Mesendoderm (in vitro differentiated cells): ENCODE results near the gene CNGB1.

Experiments used
- DNase-seq: peaks from one replicate; pipeline ENCODE4 v3.0.0; 2013
- H2AK5ac ChIP-seq: 2 replicates; pipeline ENCODE4 v1.6.1; 2013; ENCODE audit warnings: low read length, inconsistent platforms
- H2BK120ac ChIP-seq: 2 replicates; pipeline ENCODE4 v1.6.1; 2013; ENCODE audit warnings: low read depth, mild to moderate bottlenecking, low read length, moderate library complexity, mixed read lengths
- H2BK15ac ChIP-seq: replicated peaks from 2 replicates; pipeline ENCODE4 v1.6.1; 2013; ENCODE audit warnings: low read depth, mild to moderate bottlenecking, moderate library complexity
- H2BK5ac ChIP-seq: 2 replicates; pipeline ENCODE4 v1.6.1; 2013; ENCODE audit warnings: low read length, inconsistent platforms
- H3K18ac ChIP-seq: 2 replicates; pipeline ENCODE4 v1.6.1; 2013; ENCODE audit warnings: mild to moderate bottlenecking, low read length, mixed read lengths
- H3K23ac ChIP-seq: one replicate; pipeline ENCODE4 v1.6.1; 2013; ENCODE audit warnings: low read length
- H3K27ac ChIP-seq: 2 replicates; pipeline ENCODE4 v1.5.1; 2013; ENCODE audit warnings: low read depth, mild to moderate bottlenecking, inconsistent platforms, low read length, moderate library complexity
- H3K27me3 ChIP-seq: 2 replicates; pipeline ENCODE4 v1.6.1; 2013; ENCODE audit warnings: low read length, control low read depth, mild to moderate bottlenecking, inconsistent platforms; ENCODE audit not compliant: insufficient read depth, poor library complexity
- H3K36me3 ChIP-seq: 2 replicates; pipeline ENCODE4 v1.6.1; 2013; ENCODE audit warnings: low read length, inconsistent platforms; ENCODE audit not compliant: control insufficient read depth, insufficient read depth
- H3K4ac ChIP-seq: one replicate; pipeline ENCODE4 v1.6.1; 2013; ENCODE audit warnings: low read depth, mild to moderate bottlenecking, low read length, moderate library complexity
- H3K4me1 ChIP-seq: 2 replicates; pipeline ENCODE4 v1.6.1; 2013; ENCODE audit warnings: low read depth, low read length, inconsistent platforms; ENCODE audit not compliant: control insufficient read depth
- H3K4me2 ChIP-seq: 2 replicates; pipeline ENCODE4 v1.6.1; 2013; ENCODE audit warnings: low read length
- H3K4me3 ChIP-seq: 2 replicates; pipeline ENCODE4 v1.5.1; 2013; ENCODE audit warnings: mild to moderate bottlenecking, low read length
- H3K56ac ChIP-seq: one replicate; pipeline ENCODE4 v1.6.1; 2013; ENCODE audit warnings: low read length
- H3K79me1 ChIP-seq: 2 replicates; pipeline ENCODE4 v1.6.1; 2013; ENCODE audit warnings: low read length, inconsistent platforms
- H3K79me2 ChIP-seq: 2 replicates; pipeline ENCODE4 v1.6.1; 2013; ENCODE audit warnings: mild to moderate bottlenecking, low read length; ENCODE audit not compliant: control insufficient read depth, insufficient read depth
- H3K9ac ChIP-seq: 2 replicates; pipeline ENCODE4 v1.6.1; 2013; ENCODE audit warnings: low read length, inconsistent platforms
- H4K5ac ChIP-seq: one replicate; pipeline ENCODE4 v1.6.1; 2013; ENCODE audit warnings: low read length
- H4K8ac ChIP-seq: one replicate; pipeline ENCODE4 v1.6.1; 2013; ENCODE audit warnings: low read depth, mild to moderate bottlenecking, control low read depth, low read length, moderate library complexity
- WGBS: extraction: QIAGEN DNeasy Blood & Tissue Kit; methylation state at CpG from one replicate; pipeline ENCODE4 v1.1.7; 2013; ENCODE audit warnings: low lambda C conversion rate, missing lambda C conversion rate; ENCODE audit not compliant: insufficient coverage; ENCODE audit errors: extremely low coverage; 5-methylcytosine and 5-hydroxymethylcytosine counted together

The CNGB1 gene

DNA sequence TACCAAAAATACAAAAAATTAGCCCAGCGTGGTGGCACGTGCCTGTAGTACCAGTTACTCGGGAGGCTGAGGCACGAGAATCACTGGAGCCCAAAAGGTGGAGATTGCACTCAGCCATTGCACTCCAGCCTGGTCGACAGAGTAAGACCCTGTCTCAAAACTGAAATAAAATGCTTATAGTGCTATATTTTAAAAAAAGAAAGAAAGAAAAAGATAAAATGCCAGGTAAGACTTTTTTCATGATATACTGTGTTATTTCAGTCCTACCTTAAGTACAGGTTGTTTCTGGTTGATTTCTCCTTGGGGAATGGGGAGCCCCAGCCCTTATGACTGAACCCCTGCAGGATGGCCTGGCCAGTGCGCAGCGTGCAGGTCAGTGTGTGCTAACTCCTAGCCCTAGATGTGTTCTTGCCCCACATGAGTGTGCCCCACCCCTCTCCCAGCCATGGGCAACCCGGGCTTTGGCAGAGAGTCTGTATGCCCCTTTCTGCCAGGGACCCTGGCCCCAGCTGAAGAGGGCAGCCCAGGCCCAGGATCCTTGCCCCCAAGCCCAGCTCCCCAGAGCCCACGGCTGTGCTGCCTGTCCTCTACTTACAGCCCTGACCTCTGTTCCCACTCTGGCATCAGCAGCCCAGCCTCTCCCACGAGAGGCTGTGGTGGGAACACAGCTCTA, 1.3 kb downstream of the CNGB1 start:
- H3K23ac ChIP-seq: no peak overlapping the region
- no CpG with 5 or more reads among the region's 10 CpGs for WGBS

DNA sequence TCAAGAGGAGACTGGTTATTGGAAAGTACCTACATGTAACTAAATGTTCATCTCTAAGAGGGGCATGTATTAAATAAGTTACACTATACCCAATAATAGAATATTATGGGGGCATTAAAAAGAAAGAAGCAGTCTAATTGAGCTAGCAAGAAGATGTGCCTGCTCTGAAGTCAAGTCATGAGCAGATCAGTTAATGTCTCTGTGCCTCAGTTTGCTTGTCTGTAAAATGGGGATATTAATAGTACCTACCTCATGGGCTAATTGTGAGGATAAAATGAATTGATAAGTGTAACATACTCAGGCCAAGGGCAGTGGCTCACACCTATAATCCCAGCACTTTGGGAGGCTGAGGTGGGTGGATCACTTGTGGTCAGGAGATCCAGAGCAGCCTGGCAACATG, 3.0 kb downstream of the CNGB1 start:
- H3K36me3 ChIP-seq: no peaks in the 10 kb centered on the region
- no peaks in the 10 kb centered on the region for H3K79me2 ChIP-seq
- no peak for DNase-seq
- no peak overlapping the region for H3K56ac ChIP-seq
- no peak overlapping the region for H3K27ac ChIP-seq
- H3K23ac ChIP-seq: no peak overlapping the region
- no peak overlapping the region for H4K5ac ChIP-seq
- no peak overlapping the region for H3K4ac ChIP-seq
- no peaks in the 10 kb centered on the region for H3K27me3 ChIP-seq
- H2AK5ac ChIP-seq: no peak overlapping the region
- no peak overlapping the region for H3K4me2 ChIP-seq
- H2BK5ac ChIP-seq: no peak overlapping the region
- no peak overlapping the region for H3K9ac ChIP-seq
- no peak overlapping the region for H4K8ac ChIP-seq
- no peaks in the 10 kb centered on the region for H3K4me1 ChIP-seq
- no peak overlapping the region for H2BK15ac ChIP-seq
- no peaks in the 10 kb centered on the region for H3K79me1 ChIP-seq
- H3K4me3 ChIP-seq: no peak overlapping the region
- H2BK120ac ChIP-seq: no peak overlapping the region
- no peak overlapping the region for H3K18ac ChIP-seq

More for the DNA sequence above, 1.3 kb downstream of the CNGB1 start:
- Histone ChIP-seq H4K8ac (no peak overlapping the region), H3K4me3 (no peak overlapping the region), H2BK5ac (no peak overlapping the region), H2BK120ac (no peak overlapping the region), H3K79me2 (no peaks in the 10 kb centered on the region), H4K5ac (no peak overlapping the region), H2AK5ac (no peak overlapping the region), H2BK15ac (no peak overlapping the region), H3K9ac (no peak overlapping the region), H3K4me2 (no peak overlapping the region), H3K36me3 (no peaks in the 10 kb centered on the region), H3K79me1 (no peaks in the 10 kb centered on the region), H3K27ac (no peak overlapping the region), H3K4ac (no peak overlapping the region), H3K18ac (no peak overlapping the region), H3K56ac (no peak overlapping the region), H3K27me3 (no peaks in the 10 kb centered on the region), H3K4me1 (no peaks in the 10 kb centered on the region)
- no peak for DNase-seq

DNA sequence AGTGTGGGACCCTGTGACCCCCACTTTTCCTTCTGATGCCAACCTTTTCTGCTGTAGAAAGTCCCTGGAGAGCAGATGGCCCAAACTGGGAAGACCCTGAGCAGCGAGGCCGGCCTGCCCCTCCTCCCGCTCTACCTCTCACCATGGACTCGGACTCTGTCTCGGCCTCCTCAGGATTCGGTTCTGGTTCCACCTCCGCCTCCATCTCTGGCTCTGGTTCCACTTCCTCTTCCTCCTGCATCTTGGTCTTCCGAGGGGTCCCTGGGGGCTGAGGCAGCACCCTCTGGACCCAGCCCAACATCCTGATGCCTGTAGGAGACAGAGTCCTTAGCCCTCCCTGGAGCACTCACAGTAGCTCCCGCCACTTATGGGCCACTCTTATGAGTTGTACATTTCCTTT, 3.9 kb downstream of the CNGB1 start:
- DNase-seq: no peak
- Histone ChIP-seq H3K4me2 (no peak overlapping the region), H3K56ac (no peak overlapping the region), H3K23ac (no peak overlapping the region), H3K27ac (no peak overlapping the region), H3K79me2 (no peaks in the 10 kb centered on the region), H2BK120ac (no peak overlapping the region), H3K9ac (no peak overlapping the region), H2BK15ac (no peak overlapping the region), H3K4ac (no peak overlapping the region), H4K5ac (no peak overlapping the region), H3K27me3 (no peaks in the 10 kb centered on the region), H3K18ac (no peak overlapping the region), H2BK5ac (no peak overlapping the region), H4K8ac (no peak overlapping the region), H2AK5ac (no peak overlapping the region), H3K79me1 (no peaks in the 10 kb centered on the region), H3K4me1 (no peaks in the 10 kb centered on the region), H3K4me3 (no peak overlapping the region), H3K36me3 (no peaks in the 10 kb centered on the region)
- no CpG with 5 or more reads among the region's 9 CpGs for WGBS

DNA sequence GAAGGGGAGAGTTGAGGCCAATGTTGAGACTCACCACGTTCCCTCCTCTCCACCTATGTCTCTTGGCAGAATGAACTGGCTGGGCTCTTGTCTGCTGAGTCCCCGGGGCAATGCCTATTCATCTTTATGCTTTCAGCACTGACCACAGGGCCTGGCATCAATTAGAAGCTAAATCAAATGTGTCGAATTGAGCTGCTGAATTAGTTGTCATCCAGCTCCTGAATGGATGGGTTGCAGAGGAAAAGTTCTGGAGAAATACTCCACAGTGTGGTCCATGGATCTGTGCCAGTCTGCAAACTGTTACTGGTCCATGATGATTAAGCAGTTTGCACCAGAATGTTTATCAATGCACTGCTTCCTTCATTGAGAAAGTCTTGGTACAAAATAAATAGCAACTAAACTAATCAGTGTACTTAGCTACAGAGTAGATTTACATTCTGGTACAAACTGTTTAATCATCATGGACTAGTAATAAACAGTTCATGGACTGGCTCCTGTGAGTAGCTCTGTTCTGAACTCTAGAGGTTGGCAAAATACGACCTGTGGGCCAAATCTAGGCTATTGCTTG, 4.6 kb downstream of the CNGB1 start:
- Histone ChIP-seq H3K18ac (no peak overlapping the region), H3K9ac (no peak overlapping the region), H3K36me3 (no peaks in the 10 kb centered on the region), H3K79me1 (no peaks in the 10 kb centered on the region), H3K27me3 (no peaks in the 10 kb centered on the region), H3K23ac (no peak overlapping the region), H2BK15ac (no peak overlapping the region), H3K4me1 (no peaks in the 10 kb centered on the region), H4K8ac (no peak overlapping the region), H2BK5ac (no peak overlapping the region), H4K5ac (no peak overlapping the region), H3K79me2 (no peaks in the 10 kb centered on the region), H3K4ac (no peak overlapping the region), H2BK120ac (no peak overlapping the region), H3K4me3 (no peak overlapping the region), H3K56ac (no peak overlapping the region), H3K4me2 (no peak overlapping the region), H3K27ac (no peak overlapping the region), H2AK5ac (no peak overlapping the region)
- DNase-seq: no peak
- no CpG with 5 or more reads among the region's 4 CpGs for WGBS

DNA sequence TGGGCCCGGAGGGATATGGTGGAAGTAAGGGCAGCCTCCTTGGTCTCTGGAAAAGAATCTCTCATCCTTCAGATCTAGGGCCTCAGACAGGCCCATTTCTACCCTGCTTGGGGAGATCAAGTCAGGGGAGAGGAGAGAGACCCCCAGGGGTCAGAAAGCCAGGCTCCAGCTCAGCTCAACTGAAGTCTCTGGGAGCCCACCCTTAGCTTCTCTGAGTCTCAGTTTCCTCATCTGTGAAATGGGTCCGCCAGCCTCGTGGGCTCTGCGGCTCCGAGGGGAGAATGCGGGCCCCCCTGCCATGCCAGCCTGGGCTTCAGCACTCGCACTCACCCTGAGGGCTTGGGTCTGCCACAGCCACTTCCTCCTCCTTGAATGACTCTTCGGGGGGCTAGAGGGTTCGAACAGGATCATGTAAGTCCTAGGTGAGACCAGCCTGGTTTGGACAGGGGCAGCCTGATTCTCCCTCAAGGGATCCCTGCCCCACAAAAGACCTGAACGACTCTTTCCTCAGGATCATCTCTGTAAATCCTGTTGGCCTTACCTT, 6.7 kb downstream of the CNGB1 start:
- no peak overlapping the region for H3K4ac ChIP-seq
- no peak overlapping the region for H3K23ac ChIP-seq
- no peak overlapping the region for H3K9ac ChIP-seq
- no peak overlapping the region for H2BK5ac ChIP-seq
- no peak overlapping the region for H3K56ac ChIP-seq
- no CpG with 5 or more reads among the region's 10 CpGs for WGBS
- H3K27me3 ChIP-seq: no peaks in the 10 kb centered on the region
- no peak overlapping the region for H2BK15ac ChIP-seq
- no peak overlapping the region for H2AK5ac ChIP-seq
- H3K79me2 ChIP-seq: no peaks in the 10 kb centered on the region
- H3K27ac ChIP-seq: no peak overlapping the region
- no peaks in the 10 kb centered on the region for H3K4me1 ChIP-seq
- H4K5ac ChIP-seq: no peak overlapping the region
- H3K79me1 ChIP-seq: no peaks in the 10 kb centered on the region
- H3K18ac ChIP-seq: no peak overlapping the region
- no peak overlapping the region for H4K8ac ChIP-seq
- no peak for DNase-seq
- no peak overlapping the region for H2BK120ac ChIP-seq
- H3K4me3 ChIP-seq: no peak overlapping the region
- H3K4me2 ChIP-seq: no peak overlapping the region
- H3K36me3 ChIP-seq: no peaks in the 10 kb centered on the region

DNA sequence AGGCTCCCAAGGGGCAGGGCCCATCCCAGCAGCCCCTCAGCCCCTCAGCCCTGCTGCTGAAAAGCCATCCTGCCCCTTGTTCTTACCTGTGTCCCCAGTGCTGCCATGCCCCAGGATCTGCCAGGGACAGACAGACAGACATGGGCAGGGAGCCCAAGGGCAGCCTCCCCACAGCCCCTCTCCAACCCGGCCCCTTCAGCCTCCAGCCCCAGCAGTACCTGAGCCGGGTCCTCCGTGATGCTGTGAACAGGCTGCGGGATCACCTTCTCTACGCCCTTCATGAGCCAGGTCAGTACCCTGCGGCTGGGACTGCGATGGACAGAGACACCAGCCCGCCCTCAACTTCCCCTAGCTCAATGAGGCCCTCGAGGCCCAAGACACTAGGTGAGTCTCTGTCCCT, 8.2 kb downstream of the CNGB1 start:
- no peak overlapping the region for H3K4ac ChIP-seq
- no peak overlapping the region for H2BK15ac ChIP-seq
- no CpG with 5 or more reads among the region's 9 CpGs for WGBS
- no peak overlapping the region for H4K8ac ChIP-seq
- H3K27me3 ChIP-seq: no peaks in the 10 kb centered on the region
- H2BK5ac ChIP-seq: no peak overlapping the region
- H3K9ac ChIP-seq: no peak overlapping the region
- no peak overlapping the region for H4K5ac ChIP-seq
- no peak overlapping the region for H3K18ac ChIP-seq
- H3K79me2 ChIP-seq: no peaks in the 10 kb centered on the region
- H3K79me1 ChIP-seq: no peaks in the 10 kb centered on the region
- H3K36me3 ChIP-seq: no peaks in the 10 kb centered on the region
- no peak overlapping the region for H2AK5ac ChIP-seq
- no peak overlapping the region for H3K27ac ChIP-seq
- H3K4me3 ChIP-seq: no peak overlapping the region
- H3K56ac ChIP-seq: no peak overlapping the region
- no peak overlapping the region for H3K4me2 ChIP-seq
- DNase-seq: no peak
- H2BK120ac ChIP-seq: no peak overlapping the region
- H3K23ac ChIP-seq: no peak overlapping the region
- H3K4me1 ChIP-seq: peaks cover 2% of the 10 kb centered on the region
